Stomach (tissue), 9 donors: Measurements from ENCODE around the gene RFPL2. TPM values are rescaled to one million over a fixed set of nuclear protein-coding genes. Genes with fewer than 3 reads are reported as not detected.

Experiments
- DNase-seq, 2 donors: peaks; one replicate each; pipeline versions ENCODE4 v3.0.0 to v3.0.0-alpha.2; 2013 to 2019
- H3K27ac ChIP-seq, 5 donors: fragments of 200-600 bp in 4 of 5; sonication (generic) in 4 of 5; one replicate each; pipeline ENCODE4 v1.5.1; 2013 to 2019; ENCODE audit warnings: mild to moderate bottlenecking in 1 of 5, moderate library complexity in 1 of 5
- H3K27me3 ChIP-seq, 3 donors: fragments of 200-600 bp; sonication (generic); one replicate each; pipeline ENCODE4 v1.5.1; 2017 to 2019; ENCODE audit warnings: mixed run types in 1 of 3
- H3K36me3 ChIP-seq, 4 donors: fragments of 200-600 bp; sonication (generic); 1 replicate in 3 of 4; 2 replicates in 1 of 4; pipeline ENCODE4 v1.5.1; 2016 to 2019
- H3K4me1 ChIP-seq, 4 donors: fragments of 200-600 bp; sonication (generic); one replicate each; pipeline ENCODE4 v1.5.1; 2016 to 2019
- H3K4me3 ChIP-seq, 4 donors: fragments of 200-600 bp; sonication (generic) in 3 of 4; one replicate each; pipeline ENCODE4 v1.5.1; 2016 to 2019; ENCODE audit warnings: mild to moderate bottlenecking in 1 of 4
- H3K9me3 ChIP-seq, 4 donors: fragments of 200-600 bp; sonication (generic); one replicate each; pipeline ENCODE4 v1.5.1; 2016 to 2019
- CTCF ChIP-seq, 7 experiments: fragments of 450-650 bp in 4 of 7; fragments of 200-600 bp in 3 of 7; sonication (generic) in 3 of 7; IDR thresholded peaks; one replicate each; pipeline ENCODE4 v1.5.1; 2016 to 2019; ENCODE audit warnings: antibody characterized with exemption in 7 of 7, control low read depth in 2 of 7, mild to moderate bottlenecking in 1 of 7
- EP300 ChIP-seq: sonication (generic); formaldehyde crosslinking; IDR thresholded peaks from one replicate; pipeline ENCODE4 v1.6.1; 2017; ENCODE audit warnings: antibody characterized with exemption
- POLR2A ChIP-seq, 4 donors: fragments of 450-650 bp; IDR thresholded peaks; one replicate each; pipeline ENCODE4 v1.6.1; 2016; ENCODE audit warnings: antibody characterized with exemption in 4 of 4, control low read depth in 2 of 4, mild to moderate bottlenecking in 1 of 4, moderate library complexity in 1 of 4
- POLR2AphosphoS5 ChIP-seq, 3 donors: sonication (generic); formaldehyde crosslinking; IDR thresholded peaks; one replicate each; pipeline ENCODE4 v1.6.1; 2016; ENCODE audit warnings: antibody characterized with exemption in 3 of 3
- WGBS, 5 donors: extraction: QIAGEN DNeasy Blood & Tissue Kit in 3 of 5; methylation state at CpG; one replicate each; pipeline versions ENCODE4 v1.1.5 to v1.1.7; 2013 to 2018; 5-methylcytosine and 5-hydroxymethylcytosine counted together
- intact Hi-C: fragments of 100-400 bp; cut with DNase I; formaldehyde crosslinking; loops from one replicate; pipeline ENCODE4 v1.15.1; 2023; ENCODE audit warnings: low total_unique reads
- polyA plus RNA-seq, 3 donors: library from polyadenylated mRNA; stranded (reverse); fragments of 200-250 nt; gene quantifications; one replicate each; pipeline ENCODE4 v1.2.3, GENCODE V29; 2013
- total RNA-seq, 5 donors: library from RNA; depleted of rRNA; stranded (reverse); fragments of >200 nt; gene quantifications; one replicate each; pipeline versions ENCODE4 v1.1.0 to v1.2.3, GENCODE V29; 2014 to 2016
- donor health status: healthy with polysubstance abuse.
- donor health status: Bipolar disorder and iron deficiency.
- donor health status: healthy.

The RFPL2 gene
- total and polyA plus RNA-seq, 8 donors = not detected

DNA sequence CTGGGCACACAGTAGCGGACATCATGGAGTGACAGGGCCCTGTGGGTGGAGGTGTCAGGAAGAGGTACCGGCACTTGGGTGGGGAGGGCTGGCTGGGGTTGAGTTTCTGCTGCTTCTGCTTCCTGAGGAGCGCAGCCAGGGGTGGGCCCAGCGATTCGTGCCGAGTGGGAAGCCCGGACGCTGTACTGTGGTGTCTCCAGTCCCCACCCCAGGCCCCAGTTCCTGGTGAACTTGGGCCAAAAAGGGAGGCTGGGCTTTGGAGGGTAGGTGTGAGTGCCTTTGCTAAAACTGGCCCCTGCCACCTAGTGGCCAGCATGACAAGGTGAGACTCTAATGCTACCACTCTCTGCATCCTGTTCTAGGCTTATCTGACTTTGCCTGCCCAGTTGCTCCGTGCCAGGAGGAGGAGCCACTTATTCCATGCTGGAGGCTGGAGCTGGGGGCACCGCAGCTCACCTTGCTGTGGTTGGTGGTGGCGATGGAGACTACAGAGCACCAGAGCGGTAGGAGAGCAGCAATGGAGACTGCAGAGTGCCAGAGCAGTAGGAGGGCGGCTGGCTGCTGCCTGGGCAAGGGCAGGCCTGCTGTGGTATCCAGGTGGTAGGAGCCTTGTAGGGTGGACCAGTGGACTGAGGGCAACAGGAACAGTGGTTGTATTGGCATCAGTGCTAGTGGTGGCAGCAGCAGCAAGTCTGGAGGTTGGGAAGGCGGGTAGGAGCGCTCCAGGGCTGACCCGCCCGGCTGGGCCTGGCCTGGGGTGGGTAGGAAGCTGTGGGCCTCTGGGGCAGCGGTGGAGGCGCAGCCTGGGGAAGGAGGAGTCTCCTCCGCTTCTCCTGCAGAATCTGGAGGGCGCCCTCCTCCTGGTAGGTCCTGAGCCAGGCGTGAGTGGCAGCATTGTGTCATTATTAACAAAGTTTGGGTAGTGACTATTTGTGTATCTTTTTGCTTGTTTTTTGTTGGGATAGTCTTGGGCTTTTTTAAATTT lies 2.2 kb upstream of the RFPL2 start:
- H3K4me1 ChIP-seq = peaks cover 0 to 32% (median 14%) of the 10 kb centered on the region in 4 donors
- no peaks in the 10 kb centered on the region for H3K36me3 ChIP-seq
- peak; percentile 51 to 63 for DNase-seq
- H3K27me3 ChIP-seq = peaks cover 12 to 49% (median 22%) of the 10 kb centered on the region in 3 donors
- H3K4me3 ChIP-seq = no peak overlapping the region
- H3K9me3 ChIP-seq = no peaks in the 10 kb centered on the region
- TF ChIP-seq EP300 = no peak
- no peak for TF ChIP-seq POLR2AphosphoS5 (IDR thresholded peaks at IDR 0.05)
- peak in 5 of 7 experiments; percentile 39 to 60 (median 42) for TF ChIP-seq CTCF (IDR thresholded peaks at IDR 0.05)
- TF ChIP-seq POLR2A (IDR thresholded peaks at IDR 0.05) = no peak
- H3K27ac ChIP-seq = no peak overlapping the region
- intact Hi-C loops = no loop called here
- WGBS, 5 donors = 68 to 75% (median 70%) methylated on average over 15 to 22 of the region's 22 CpGs

DNA sequence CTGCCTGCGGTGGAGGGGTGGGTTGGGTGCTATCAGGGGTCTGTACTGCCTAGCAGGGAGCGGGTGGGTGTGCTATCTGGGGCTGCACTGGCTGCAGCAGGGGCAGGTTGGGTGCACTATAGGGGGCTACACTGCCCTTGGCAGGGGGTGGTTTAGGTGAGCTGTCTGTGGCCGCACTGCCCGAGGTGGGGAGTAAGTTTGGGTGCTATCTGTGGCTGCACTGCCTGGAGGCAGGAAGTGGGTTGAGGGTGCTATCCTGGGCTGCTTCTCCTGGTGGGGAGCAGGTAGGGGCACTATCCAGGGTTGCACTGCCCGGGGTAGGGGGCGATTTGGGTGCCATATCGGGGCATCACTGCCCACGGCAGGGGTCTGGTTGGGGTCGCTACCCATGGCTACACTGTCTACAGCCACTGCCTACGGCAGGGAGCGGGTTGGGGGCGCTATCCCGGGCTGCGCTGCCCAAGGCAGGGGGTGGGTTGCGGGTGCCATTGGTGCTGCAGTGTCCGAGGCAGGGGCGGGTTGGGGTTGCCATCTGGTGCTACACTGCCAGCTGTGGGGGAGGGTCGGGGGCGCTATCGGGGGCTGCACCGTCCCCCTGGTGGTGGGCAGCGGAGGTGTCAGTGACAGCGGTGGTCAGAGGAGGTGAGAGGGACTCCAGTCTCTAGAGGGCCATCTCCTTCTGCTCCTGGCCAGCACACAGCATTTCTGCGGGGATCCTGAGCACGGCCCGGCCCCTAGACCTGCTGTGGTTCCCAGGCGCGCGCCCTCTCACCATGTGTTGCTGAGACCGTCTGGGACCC lies 1.3 kb upstream of the RFPL2 start:
- H3K9me3 ChIP-seq = no peaks in the 10 kb centered on the region
- H3K27me3 ChIP-seq = peaks cover 12 to 52% (median 22%) of the 10 kb centered on the region in 3 donors
- H3K4me3 ChIP-seq = no peak overlapping the region
- no peak for TF ChIP-seq POLR2A (IDR thresholded peaks at IDR 0.05)
- no peak for TF ChIP-seq CTCF (IDR thresholded peaks at IDR 0.05)
- no peak for TF ChIP-seq POLR2AphosphoS5 (IDR thresholded peaks at IDR 0.05)
- intact Hi-C loops = no loop called here
- DNase-seq = no peak
- peaks cover 0 to 32% (median 14%) of the 10 kb centered on the region in 4 donors for H3K4me1 ChIP-seq
- no peak overlapping the region for H3K27ac ChIP-seq
- 81 to 88% (median 85%) methylated on average over 18 to 30 of the region's 30 CpGs for WGBS, 5 donors
- no peaks in the 10 kb centered on the region for H3K36me3 ChIP-seq

- Histone ChIP-seq H3K27ac (no peak overlapping the region), H3K27me3 (peaks cover 12 to 52% (median 22%) of the 10 kb centered on the region in 3 donors), H3K4me1 (peaks cover 0 to 32% (median 14%) of the 10 kb centered on the region in 4 donors), H3K4me3 (peak overlapping the region in 3 of 4 donors; percentile 4 to 22 (median 13)), H3K9me3 (no peaks in the 10 kb centered on the region), H3K36me3 (no peaks in the 10 kb centered on the region)
- intact Hi-C loops = no loop called here
- TF ChIP-seq CTCF (IDR thresholded peaks at IDR 0.05) (no peak), EP300 (no peak)
- DNase-seq = peak in 1 of 2 donors; percentile 18
- WGBS, 5 donors = 24 to 71% (median 36%) methylated on average over 10 to 42 of the region's 42 CpGs
Observed at GRCh38 chr22:32204040-32204855, 625 bp downstream of the RFPL2 start.
